GM08714 (cell line): ENCODE results near the gene RNF121.

Experiments used
- H3K4me3 ChIP-seq: fragments of 200-500 bp; sonication (Bioruptor generic); 2 replicates; pipeline ENCODE4 v1.5.1; 2014; ENCODE audit warnings: mild to moderate bottlenecking, low read length, inconsistent platforms
- ZNF274 ChIP-seq: IDR thresholded peaks from 2 replicates; pipeline ENCODE4 v1.6.1; 2012; ENCODE audit warnings: mild to moderate bottlenecking, low read depth, low read length

Gene RNF121

DNA sequence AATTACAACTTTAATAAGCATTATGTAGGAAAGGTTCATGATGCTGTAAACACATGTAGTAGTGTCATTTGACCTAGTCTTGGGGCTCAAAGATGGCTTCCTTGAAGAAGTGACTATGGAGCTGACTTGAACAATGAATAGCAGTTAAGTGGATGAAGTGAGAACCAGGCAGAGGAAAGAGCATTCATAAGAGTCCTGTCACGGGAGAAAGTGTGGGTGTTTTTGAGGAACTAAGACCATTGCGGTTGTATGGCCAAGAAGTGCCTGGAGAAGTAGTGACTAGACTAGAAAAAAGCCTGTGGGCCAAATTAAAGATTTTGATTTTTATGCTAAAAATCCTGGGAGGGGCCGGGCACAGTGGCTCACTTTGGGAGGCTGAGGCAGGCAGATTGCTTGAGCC lies 62.6 kb downstream of the RNF121 start:
- TF ChIP-seq ZNF274, result no peak
- H3K4me3 ChIP-seq, result no peak overlapping the region; the same call in 1 of the 2 replicates

DNA sequence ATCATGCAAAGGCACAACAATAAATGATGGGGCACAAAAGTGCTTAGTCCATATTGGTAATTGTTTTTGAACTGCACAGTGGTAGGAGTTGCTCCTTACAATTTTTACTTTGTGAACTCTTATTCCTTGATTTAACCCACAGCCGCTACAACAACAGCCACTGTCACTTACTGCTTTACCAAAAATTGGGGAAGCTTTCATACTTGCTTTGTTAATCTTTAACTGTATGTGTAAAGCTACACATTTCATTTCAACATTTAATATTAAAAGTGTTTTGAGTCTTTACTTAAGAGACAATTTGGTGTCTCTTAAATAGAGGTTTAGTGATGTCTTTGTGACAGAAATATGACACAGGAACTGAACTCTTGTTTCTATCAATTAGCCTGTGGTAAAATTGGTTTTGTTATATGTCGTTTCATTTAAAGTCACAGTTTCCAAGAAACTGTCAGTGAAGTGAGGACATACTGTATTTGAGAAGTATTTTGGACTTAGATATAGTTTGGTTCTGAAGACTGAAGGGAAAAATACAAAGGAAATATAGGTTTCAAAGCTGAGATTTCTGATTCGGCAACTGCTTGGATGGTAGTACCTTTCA lies 63.4 kb downstream of the RNF121 start:
- no peak for TF ChIP-seq ZNF274
- no peak overlapping the region; the same call in 1 of the 2 replicates for H3K4me3 ChIP-seq

DNA sequence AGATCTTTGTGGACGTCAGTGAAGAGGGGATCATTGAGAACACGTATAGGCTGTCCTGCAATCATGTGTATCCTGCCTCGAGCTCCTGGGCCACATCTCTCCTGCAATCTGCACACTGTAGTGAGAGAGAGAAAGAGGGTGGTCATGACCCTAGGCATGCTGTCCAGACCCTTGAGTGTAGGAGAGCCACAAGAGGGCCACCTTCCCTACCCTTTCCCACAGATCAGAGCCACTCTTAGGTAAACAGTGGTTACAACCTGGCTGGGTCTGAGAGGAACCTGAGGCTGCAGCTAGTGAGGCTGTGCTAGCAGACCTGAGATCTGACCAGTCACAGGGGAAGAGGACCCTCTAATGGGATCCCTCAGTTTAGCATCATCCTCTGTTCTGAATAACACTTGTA lies 65.9 kb downstream of the RNF121 start:
- TF ChIP-seq ZNF274, result no peak
- no peak overlapping the region for H3K4me3 ChIP-seq

DNA sequence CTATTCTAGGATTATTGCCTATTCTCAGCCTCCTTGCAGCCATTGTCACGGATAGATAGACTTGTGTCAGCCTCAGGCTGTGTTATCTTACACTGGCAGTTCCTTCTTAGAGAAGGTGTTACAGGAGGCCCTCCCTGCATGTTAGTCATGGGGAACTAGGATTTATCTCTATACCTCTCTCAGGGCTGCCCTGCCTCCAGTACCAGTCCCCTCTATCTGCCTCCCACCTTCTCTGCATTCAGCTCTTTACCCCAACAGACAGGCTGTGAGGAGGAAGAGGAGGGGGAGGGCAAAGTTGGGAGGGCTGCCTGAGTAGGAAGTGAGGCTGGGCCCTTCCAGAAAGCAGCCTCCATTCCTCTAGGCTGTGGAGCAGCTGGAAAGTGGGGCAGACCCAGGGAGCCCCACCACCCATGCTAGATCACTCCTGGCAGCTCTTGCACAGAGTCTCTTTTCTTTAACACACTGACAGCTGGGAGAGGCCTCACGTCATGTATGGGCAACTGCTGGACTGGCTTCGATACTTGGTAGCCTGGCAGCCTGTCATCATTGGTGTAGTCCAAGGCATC lies 67.0 kb downstream of the RNF121 start:
- TF ChIP-seq ZNF274, result no peak
- no peak overlapping the region for H3K4me3 ChIP-seq

DNA sequence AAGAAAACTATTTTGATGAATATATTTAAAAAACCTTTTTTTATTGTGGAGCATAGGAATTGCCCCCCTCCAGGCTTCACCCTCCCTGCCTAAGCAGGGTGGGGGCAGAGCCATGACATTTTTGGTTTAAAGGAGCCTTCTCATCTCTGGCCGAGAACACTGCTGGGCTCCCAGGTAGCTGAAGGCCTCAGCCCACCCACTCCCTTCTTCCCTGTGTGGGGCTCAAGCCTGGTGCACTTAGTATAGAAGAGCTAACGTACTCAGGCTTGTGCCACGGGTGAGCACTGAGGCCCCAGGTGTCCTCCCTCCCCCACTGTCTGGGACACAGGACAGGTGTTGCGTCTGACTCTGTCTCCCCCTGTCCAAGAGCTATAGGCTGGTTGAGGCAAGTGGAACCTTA lies 67.7 kb downstream of the RNF121 start:
- no peak for TF ChIP-seq ZNF274
- no peak overlapping the region for H3K4me3 ChIP-seq

DNA sequence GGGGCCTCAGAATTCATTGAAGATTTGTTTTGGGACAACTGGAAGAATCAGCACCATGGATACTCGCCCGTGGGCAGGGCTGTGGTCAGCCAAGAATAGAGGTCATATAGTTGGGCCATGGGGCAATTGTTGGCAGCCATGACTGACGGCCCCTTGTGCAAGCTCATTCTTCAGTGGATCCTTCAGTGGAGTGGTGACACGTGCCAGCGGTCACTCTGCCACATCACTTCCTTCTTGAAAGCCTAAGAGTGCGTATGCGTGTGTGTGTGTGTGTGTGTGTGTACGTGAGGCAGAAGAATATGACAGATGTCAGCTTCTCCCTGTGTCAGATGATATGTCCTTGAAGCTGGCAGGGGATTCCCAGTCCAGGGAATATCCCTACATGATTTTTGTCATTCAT lies 68.1 kb downstream of the RNF121 start:
- TF ChIP-seq ZNF274, result no peak
- no peak overlapping the region for H3K4me3 ChIP-seq

DNA sequence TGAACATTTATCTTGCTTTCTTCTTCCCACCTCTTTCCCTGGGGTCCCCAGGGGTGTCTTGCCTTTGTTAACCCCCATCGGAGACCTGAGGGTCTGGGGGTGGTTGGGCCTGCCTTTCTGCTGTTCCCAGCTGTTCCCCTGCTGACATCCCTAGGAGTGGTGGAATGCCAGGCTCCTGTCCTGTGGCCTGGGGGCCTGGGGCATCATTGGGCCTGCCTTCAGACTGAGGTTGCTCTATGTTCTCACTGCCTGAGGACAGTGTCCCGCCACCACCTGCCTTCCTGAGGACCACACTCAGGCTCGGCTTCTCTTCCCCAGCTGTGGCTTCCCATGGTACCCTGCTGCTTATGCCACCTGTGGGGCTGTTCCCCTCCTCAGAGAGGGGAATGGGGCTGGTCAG lies 68.7 kb downstream of the RNF121 start:
- H3K4me3 ChIP-seq, result no peak overlapping the region
- TF ChIP-seq ZNF274, result no peak

DNA sequence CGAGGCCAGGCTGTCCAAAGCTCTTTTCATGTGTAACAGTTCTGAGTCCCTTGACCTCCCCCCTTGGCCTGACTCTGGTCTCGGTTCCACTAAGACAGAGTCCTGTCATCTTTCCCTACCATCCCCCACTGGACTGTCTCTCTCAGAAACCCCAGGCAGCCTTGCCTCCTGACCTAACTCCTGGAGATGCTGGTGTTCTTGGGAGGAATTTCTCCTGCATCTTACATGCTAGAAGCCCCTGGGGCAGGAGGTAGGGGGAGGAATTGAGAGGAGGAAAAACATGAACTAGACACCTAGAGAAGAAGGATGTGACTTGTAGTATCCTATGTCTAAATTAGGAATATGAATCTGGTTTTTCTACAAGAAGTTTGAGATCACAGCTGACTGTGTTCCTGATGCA lies 69.2 kb downstream of the RNF121 start:
- no peak overlapping the region for H3K4me3 ChIP-seq
- no peak for TF ChIP-seq ZNF274

DNA sequence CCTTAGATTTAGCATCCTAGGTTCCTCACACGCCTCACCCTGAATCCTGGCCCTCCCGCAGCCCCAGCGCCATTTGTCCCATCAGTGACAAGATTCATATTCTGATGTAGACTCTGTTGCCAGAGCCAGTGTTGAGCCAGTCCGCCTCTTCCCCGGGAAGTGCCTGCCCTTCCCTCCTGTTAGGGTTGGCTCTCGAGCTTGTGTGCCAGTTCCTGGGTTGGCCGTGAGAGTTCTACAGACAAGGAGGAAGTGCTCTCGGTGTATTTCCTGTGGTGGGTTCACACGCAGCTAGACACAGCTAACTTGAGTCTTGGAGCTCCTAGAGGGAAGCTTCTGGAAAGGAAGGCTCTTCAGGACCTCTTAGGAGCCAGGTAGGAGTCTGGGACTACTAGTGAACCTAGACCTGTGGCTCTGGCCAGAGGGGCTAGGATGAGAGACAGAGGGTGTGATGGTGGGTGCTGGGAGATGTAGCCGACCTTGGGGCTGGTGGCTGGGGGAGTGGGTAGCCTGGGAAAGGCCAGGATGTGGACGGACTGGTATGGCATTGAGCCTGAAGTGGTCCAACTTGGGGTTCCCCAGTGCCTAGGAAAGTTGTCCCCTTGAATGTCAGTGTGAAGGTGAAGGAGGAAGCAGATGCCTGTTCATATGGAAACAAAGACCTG lies 69.9 kb downstream of the RNF121 start, which contains the start of gene IL18BP:
Gene IL18BP, plus strand, starts transcription at position 261 of the 662 bp plus-strand sequence. CDS start 1,076 bp downstream, outside the sequence.
- H3K4me3 ChIP-seq, result no peak within 1 kb of the TSS

DNA sequence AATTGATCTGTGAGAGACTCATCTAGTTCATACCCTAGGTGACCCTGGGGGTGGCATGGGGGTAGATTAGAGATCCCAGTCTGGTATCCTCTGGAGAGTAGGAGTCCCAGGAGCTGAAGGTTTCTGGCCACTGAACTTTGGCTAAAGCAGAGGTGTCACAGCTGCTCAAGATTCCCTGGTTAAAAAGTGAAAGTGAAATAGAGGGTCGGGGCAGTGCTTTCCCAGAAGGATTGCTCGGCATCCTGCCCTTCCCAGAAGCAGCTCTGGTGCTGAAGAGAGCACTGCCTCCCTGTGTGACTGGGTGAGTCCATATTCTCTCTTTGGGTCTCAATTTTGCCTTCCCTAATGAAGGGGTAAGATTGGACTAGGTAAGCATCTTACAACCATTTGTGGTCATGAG lies 70.5 kb downstream of the RNF121 start:
- no peak overlapping the region for H3K4me3 ChIP-seq
- no peak for TF ChIP-seq ZNF274

More for the DNA sequence above, 69.9 kb downstream of the RNF121 start, which contains the start of gene IL18BP:
- TF ChIP-seq ZNF274, result no peak

DNA sequence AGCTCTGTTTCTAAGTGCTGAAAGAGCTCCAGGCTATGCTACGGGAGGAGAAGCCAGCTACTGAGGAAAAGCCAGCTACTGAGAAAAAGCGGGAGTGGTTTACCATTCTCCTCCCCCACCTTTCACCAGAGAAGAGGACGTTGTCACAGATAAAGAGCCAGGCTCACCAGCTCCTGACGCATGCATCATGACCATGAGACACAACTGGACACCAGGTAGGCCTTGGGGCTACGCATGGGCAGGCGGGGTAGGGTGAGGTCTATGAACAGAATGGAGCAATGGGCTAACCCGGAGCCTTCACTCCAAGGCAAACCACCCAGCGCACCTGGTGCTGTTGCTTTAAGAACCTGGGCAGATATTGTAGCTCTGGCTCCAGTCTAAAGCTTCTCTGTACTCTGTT lies 71.0 kb downstream of the RNF121 start:
- no peak overlapping the region for H3K4me3 ChIP-seq
- TF ChIP-seq ZNF274, result no peak

DNA sequence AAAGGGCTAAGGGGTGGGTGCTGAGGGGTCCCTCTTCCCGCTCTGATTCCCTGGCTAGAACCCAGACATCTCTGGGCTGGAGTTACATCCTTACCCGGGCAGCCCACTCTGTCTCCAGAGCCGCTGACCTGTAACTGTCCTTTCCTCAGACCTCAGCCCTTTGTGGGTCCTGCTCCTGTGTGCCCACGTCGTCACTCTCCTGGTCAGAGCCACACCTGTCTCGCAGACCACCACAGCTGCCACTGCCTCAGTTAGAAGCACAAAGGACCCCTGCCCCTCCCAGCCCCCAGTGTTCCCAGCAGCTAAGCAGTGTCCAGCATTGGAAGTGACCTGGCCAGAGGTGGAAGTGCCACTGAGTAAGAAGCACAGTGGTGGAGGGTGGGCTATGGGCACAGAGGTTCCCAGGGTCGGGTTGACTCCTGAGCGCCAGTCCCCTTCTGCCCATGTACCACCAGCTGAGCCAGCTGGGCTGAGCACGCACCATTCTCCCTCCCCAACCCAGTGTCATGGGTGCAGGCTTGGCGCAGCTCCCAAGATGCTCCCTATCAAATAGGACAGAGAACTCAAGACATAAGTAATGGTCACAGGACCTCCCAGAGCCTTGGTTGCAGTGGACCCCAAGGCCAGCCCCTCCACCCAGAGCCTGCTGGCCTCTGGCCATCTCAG lies 71.5 kb downstream of the RNF121 start:
- H3K4me3 ChIP-seq, result no peak overlapping the region
- no peak for TF ChIP-seq ZNF274

DNA sequence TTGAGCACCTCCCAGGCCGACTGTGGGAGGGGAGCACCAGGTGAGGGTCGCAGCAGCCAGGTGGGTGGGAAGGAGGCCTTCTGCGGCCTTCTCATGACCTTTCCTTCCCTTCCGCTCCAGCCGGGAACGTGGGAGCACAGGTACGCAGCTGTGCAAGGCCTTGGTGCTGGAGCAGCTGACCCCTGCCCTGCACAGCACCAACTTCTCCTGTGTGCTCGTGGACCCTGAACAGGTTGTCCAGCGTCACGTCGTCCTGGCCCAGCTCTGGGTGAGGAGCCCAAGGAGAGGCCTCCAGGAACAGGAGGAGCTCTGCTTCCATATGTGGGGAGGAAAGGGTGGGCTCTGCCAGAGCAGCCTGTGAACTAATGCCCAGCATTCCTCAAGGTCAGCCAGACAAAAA lies 72.4 kb downstream of the RNF121 start:
- H3K4me3 ChIP-seq, result no peak overlapping the region
- no peak for TF ChIP-seq ZNF274

DNA sequence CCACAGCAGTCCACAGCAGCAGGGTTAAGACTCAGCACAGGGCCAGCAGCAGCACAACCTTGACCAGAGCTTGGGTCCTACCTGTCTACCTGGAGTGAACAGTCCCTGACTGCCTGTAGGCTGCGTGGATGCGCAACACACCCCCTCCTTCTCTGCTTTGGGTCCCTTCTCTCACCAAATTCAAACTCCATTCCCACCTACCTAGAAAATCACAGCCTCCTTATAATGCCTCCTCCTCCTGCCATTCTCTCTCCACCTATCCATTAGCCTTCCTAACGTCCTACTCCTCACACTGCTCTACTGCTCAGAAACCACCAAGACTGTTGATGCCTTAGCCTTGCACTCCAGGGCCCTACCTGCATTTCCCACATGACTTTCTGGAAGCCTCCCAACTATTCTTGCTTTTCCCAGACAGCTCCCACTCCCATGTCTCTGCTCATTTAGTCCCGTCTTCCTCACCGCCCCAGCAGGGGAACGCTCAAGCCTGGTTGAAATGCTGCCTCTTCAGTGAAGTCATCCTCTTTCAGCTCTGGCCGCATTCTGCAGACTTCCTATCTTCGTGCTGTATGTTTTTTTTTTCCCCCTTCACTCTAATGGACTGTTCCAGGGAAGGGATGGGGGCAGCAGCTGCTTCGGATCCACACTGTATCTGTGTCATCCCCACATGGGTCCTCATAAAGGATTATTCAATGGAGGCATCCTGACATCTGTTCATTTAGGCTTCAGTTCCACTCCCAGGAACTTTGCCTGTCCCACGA lies 73.2 kb downstream of the RNF121 start:
- no peak for TF ChIP-seq ZNF274

More for the DNA sequence above, 73.2 kb downstream of the RNF121 start:
- H3K4me3 ChIP-seq, result no peak overlapping the region
